ENCODE measurements around the gene IL10RB. TPM values are rescaled to one million over a fixed set of nuclear protein-coding genes. Genes with fewer than 3 reads are reported as not detected.

The IL10RB gene
- total RNA-seq, 1 donor, result 39.8 TPM

DNA sequence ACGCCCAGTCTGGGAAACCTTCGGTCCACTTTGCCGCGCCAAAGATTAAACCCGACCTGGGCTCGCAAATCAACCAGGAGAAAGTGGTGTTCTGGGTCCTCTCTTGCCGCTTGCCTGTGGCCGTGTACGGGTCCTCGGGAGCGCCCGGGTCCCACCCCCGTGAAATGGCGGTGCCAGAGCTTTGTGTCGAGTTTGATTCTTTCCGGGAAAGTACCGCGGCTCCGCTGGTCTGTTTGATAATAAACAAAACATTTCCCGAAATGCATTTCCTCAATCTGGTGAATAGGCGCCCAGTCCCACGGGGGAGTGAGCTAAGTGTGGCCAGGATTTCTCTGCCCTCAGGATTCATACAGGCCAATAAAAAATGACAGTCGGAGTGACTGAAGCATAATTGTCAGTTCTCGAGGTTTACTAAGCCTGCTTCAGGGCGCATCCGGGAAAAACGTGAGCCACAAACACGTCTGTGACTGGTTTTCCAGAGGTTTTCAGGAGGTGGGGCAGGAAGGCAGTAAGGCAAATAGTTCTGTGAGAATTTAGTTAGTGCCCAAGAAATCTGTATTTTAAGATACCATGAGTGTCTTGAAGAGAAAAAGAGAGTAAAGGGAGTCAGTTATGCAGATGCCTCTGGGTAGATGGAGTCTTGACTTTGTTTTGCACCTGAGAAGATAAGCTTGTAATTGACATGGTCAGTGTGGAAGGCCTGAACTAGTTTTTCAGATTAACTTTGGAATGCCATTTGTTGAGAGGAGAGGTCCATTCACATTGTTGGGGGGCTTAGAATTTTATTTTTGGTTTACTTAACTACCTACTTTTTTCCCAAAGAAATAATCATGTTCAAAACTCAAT, 59.3 kb downstream of the IL10RB start:
- DNase-seq (ENCODE audit: low read depth), result peak; percentile 70
- TF ChIP-seq, protein P1, sequence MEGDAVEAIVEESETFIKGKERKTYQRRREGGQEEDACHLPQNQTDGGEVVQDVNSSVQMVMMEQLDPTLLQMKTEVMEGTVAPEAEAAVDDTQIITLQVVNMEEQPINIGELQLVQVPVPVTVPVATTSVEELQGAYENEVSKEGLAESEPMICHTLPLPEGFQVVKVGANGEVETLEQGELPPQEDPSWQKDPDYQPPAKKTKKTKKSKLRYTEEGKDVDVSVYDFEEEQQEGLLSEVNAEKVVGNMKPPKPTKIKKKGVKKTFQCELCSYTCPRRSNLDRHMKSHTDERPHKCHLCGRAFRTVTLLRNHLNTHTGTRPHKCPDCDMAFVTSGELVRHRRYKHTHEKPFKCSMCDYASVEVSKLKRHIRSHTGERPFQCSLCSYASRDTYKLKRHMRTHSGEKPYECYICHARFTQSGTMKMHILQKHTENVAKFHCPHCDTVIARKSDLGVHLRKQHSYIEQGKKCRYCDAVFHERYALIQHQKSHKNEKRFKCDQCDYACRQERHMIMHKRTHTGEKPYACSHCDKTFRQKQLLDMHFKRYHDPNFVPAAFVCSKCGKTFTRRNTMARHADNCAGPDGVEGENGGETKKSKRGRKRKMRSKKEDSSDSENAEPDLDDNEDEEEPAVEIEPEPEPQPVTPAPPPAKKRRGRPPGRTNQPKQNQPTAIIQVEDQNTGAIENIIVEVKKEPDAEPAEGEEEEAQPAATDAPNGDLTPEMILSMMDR (IDR thresholded peaks at IDR 0.05; ENCODE audit: insufficient read depth, low read length), result no peak
- peak overlapping the region; percentile 98 for H3K4me3 ChIP-seq (ENCODE audit: low read depth, low read length)

DNA sequence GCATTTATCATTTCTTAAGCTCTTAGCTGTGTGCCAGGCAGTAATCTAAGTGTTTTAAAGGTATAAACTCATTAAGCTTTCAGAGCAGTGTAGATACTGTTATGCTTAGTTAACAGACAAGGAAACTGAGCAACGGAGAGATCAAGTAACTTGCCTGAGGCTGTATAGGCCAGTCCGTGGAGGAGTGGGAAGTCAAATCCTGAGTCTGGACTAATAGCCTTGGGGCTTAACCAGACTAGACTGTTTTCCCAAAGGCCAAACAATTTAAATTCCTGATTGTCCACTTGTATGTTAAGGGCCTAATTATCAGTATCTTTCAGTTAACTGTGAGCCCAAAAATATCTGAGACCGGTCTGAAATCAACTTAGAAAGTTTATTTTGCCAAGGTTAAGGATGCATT, 61.2 kb downstream of the IL10RB start:
- no peak overlapping the region for H3K4me3 ChIP-seq (ENCODE audit: low read depth, low read length)
- TF ChIP-seq, protein P1 (IDR thresholded peaks at IDR 0.05; ENCODE audit: insufficient read depth, low read length), result no peak
- no peak for DNase-seq (ENCODE audit: low read depth)

- no peak overlapping the region for H3K4me3 ChIP-seq (ENCODE audit: low read depth, low read length)
- DNase-seq (ENCODE audit: low read depth), result no peak
- TF ChIP-seq, protein P1 (IDR thresholded peaks at IDR 0.05; ENCODE audit: insufficient read depth, low read length), result no peak
These were observed 61.7 kb downstream of the IL10RB start for GRCh38 chr21:33327792-33328433.

DNA sequence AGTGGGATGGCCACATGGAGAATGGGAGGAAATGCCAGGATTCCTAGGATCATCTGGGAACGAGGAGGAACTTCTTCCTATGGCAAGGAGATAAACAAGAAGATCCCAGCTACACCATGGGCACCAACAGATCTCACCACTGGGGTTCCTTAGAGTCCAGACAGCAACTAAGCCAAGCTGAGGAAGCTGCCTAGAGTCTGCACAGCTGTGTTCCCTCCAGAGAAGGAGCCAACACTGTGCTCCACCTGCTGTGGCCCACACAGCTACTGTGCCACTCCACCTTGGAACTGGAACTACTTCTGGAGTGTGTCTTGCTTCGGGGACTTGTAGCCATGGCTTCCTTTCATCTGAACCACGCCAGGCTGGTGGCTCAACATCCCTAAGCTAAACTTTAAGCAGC, 64.6 kb downstream of the IL10RB start:
- TF ChIP-seq, protein P1 (IDR thresholded peaks at IDR 0.05; ENCODE audit: insufficient read depth, low read length), result no peak
- no peak overlapping the region for H3K4me3 ChIP-seq (ENCODE audit: low read depth, low read length)

DNA sequence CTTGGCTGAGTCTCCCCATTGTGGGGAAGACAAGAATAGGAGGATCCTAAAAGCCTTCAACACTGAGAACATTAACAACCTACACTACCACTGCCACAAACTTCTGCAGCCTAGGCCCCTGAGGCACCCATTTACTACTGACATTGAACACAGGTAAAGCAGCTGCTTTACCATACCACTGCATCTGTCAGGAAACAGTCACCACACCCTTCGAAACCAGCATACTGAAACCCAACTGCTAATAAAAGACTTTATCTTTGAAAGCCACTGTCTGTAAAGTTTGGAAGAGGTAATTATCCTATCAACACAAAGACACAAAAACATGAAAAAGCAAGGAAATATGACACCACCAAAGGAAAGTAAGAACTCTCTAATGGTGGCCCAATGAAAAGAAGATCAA, 66.0 kb downstream of the IL10RB start:
- no peak for DNase-seq (ENCODE audit: low read depth)
- TF ChIP-seq, protein P1 (IDR thresholded peaks at IDR 0.05; ENCODE audit: insufficient read depth, low read length), result no peak
- no peak overlapping the region for H3K4me3 ChIP-seq (ENCODE audit: low read depth, low read length)

More for the DNA sequence above, 64.6 kb downstream of the IL10RB start:
- no peak for DNase-seq (ENCODE audit: low read depth)

GRCh38 chr21:33334191-33334590, 68.0 kb downstream of the IL10RB start:
- TF ChIP-seq, protein P1 (IDR thresholded peaks at IDR 0.05; ENCODE audit: insufficient read depth, low read length), result no peak
- no peak for DNase-seq (ENCODE audit: low read depth)
- H3K4me3 ChIP-seq (ENCODE audit: low read depth, low read length), result no peak overlapping the region
